Embryonic facial prominence (tissue), 1 donor: ENCODE measurements around the gene HLA-DMA.
"Not testable (repeated sequence)": the region's sequence is repeated elsewhere in the genome, so short reads cannot be mapped to it uniquely, and the experiment has no call there.

Source experiments
- DNase-seq: peaks from one replicate; pipeline ENCODE4 v3.0.0-alpha.2; 2016; ENCODE audit errors: extremely low spot score

HLA-DMA gene

GRCh38 chr6:32954986-32955802, 2.3 kb upstream of the HLA-DMA start:
- DNase-seq = no peak

- DNase-seq = no peak
These were observed 1.4 kb upstream of the HLA-DMA start for GRCh38 chr6:32954267-32954666.

- DNase-seq = no peak
These were observed 878 bp upstream of the HLA-DMA start for GRCh38 chr6:32953775-32954174.

- no peak for DNase-seq
These were observed 2.4 kb downstream of the HLA-DMA start for GRCh38 chr6:32950449-32950848.

- DNase-seq = no peak
These were observed 2.9 kb downstream of the HLA-DMA start for GRCh38 chr6:32950010-32950409.

- DNase-seq = no peak
These were observed 3.8 kb downstream of the HLA-DMA start for GRCh38 chr6:32949113-32949512.

- no peak for DNase-seq
These were observed 5.1 kb downstream of the HLA-DMA start for GRCh38 chr6:32947552-32948465.

- no peak for DNase-seq
These were observed 6.0 kb downstream of the HLA-DMA start for GRCh38 chr6:32946893-32947292.

- DNase-seq = no peak
These were observed 6.9 kb downstream of the HLA-DMA start for GRCh38 chr6:32945953-32946352.

- no peak for DNase-seq
These were observed 7.7 kb downstream of the HLA-DMA start for GRCh38 chr6:32945108-32945760.

- DNase-seq = no peak
These were observed 8.8 kb downstream of the HLA-DMA start for GRCh38 chr6:32943864-32944649.

GRCh38 chr6:32942555-32943123, 10.3 kb downstream of the HLA-DMA start:
- DNase-seq = not testable (repeated sequence)

- DNase-seq = no peak
These were observed 11.6 kb downstream of the HLA-DMA start for GRCh38 chr6:32941214-32941768.

- no peak for DNase-seq
These were observed 12.2 kb downstream of the HLA-DMA start, which contains the start of gene HLA-DMB for GRCh38 chr6:32940656-32941213. HLA-DMB (minus strand) TSS chr6:32941028; CDS start chr6:32940807, 221 bp downstream.

GRCh38 chr6:32938494-32938893, 14.4 kb downstream of the HLA-DMA start:
- no peak for DNase-seq

GRCh38 chr6:32937230-32937633, 15.7 kb downstream of the HLA-DMA start:
- DNase-seq = no peak

- DNase-seq = no peak
These were observed 16.4 kb downstream of the HLA-DMA start for GRCh38 chr6:32936239-32937152.

GRCh38 chr6:32935551-32936238, 17.2 kb downstream of the HLA-DMA start:
- no peak for DNase-seq

GRCh38 chr6:32933661-32934085, 19.2 kb downstream of the HLA-DMA start:
- DNase-seq = no peak
